SK-N-SH (cell line): Measurements from ENCODE around the gene HP1BP3.

Experiments
- CTCF ChIP-seq: fragments of 200-600 bp; sonication (generic); IDR thresholded peaks from 2 replicates; pipeline ENCODE4 v1.6.1; 2017; ENCODE audit warnings: antibody characterized with exemption, mild to moderate bottlenecking, moderate library complexity
- EP300 ChIP-seq, 2 experiments: IDR thresholded peaks; 2 replicates each; pipeline versions ENCODE4 v1.4.0 to v1.6.1; 2012; ENCODE audit warnings: borderline replicate concordance in 1 of 2, low read depth in 1 of 2, low read length in 1 of 2
- FOSL2 ChIP-seq: IDR thresholded peaks from 2 replicates; pipeline ENCODE4 v1.4.0; 2012; ENCODE audit warnings: low read depth, mild to moderate bottlenecking, moderate library complexity, borderline replicate concordance
- FOXJ3 ChIP-seq: sonication (generic); formaldehyde crosslinking; IDR thresholded peaks from 2 replicates; pipeline ENCODE4 v1.5.1; 2020; ENCODE audit warnings: mild to moderate bottlenecking, missing genetic modification reagents
- GABPA ChIP-seq: IDR thresholded peaks from 2 replicates; pipeline ENCODE4 v1.4.0; 2012; ENCODE audit warnings: low read depth, mild to moderate bottlenecking
- MXI1 ChIP-seq: IDR thresholded peaks from 2 replicates; pipeline ENCODE4 v1.6.1; 2012; ENCODE audit warnings: mild to moderate bottlenecking, low read depth, low read length, improper control_type of control experiment
- NFIC ChIP-seq: IDR thresholded peaks from 2 replicates; pipeline ENCODE4 v1.4.0; 2012; ENCODE audit warnings: borderline replicate concordance
- POLR2AphosphoS5 ChIP-seq: IDR thresholded peaks from 2 replicates; pipeline ENCODE4 v1.6.1; 2012; ENCODE audit warnings: low read depth, low read length
- TAF1 ChIP-seq: IDR thresholded peaks from 2 replicates; pipeline ENCODE4 v1.6.1; 2012; ENCODE audit warnings: low read depth, mild to moderate bottlenecking, low read length, moderate library complexity, borderline replicate concordance
- USF2 ChIP-seq: fragments of 150-350 bp; IDR thresholded peaks from 2 replicates; pipeline ENCODE4 v1.6.1; 2017; ENCODE audit warnings: antibody characterized with exemption, low read length, low read depth, borderline replicate concordance
- YY1 ChIP-seq: IDR thresholded peaks from 2 replicates; pipeline ENCODE4 v1.4.0; 2012; ENCODE audit warnings: low read depth, mild to moderate bottlenecking
- TF ChIP-seq, protein P1 (sequence below): IDR thresholded peaks from 2 replicates; pipeline ENCODE4; 2012

GRCh38 chr1:20710469-20711284 is 76.4 kb downstream of the HP1BP3 start:
- TF ChIP-seq CTCF, result no peak
- no peak for TF ChIP-seq EP300 (IDR thresholded peaks at IDR 0.05; ENCODE audit: borderline replicate concordance in 1 of 2, low read depth in 1 of 2, low read length in 1 of 2)
- no peak for TF ChIP-seq NFIC
- TF ChIP-seq MXI1, result no peak
- TF ChIP-seq FOSL2, result no peak
- TF ChIP-seq POLR2AphosphoS5, result no peak
- no peak for TF ChIP-seq FOXJ3 (CRISPR knock-in tag)
- TF ChIP-seq USF2, result no peak
- TF ChIP-seq GABPA, result no peak
- no peak for TF ChIP-seq YY1
- no peak for TF ChIP-seq TAF1
- TF ChIP-seq, protein P1, sequence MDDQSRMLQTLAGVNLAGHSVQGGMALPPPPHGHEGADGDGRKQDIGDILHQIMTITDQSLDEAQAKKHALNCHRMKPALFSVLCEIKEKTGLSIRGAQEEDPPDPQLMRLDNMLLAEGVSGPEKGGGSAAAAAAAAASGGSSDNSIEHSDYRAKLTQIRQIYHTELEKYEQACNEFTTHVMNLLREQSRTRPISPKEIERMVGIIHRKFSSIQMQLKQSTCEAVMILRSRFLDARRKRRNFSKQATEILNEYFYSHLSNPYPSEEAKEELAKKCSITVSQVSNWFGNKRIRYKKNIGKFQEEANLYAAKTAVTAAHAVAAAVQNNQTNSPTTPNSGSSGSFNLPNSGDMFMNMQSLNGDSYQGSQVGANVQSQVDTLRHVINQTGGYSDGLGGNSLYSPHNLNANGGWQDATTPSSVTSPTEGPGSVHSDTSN, result no peak
